IMR-90 (cell line): ENCODE measurements around the gene AKAP1.
A peak's percentile ranks its signal among the peaks of the same experiment; 100 is the strongest.

Experiments used
- CEBPB ChIP-seq: IDR thresholded peaks from 2 replicates; pipeline ENCODE4 v1.6.1; 2012; ENCODE audit warnings: low read depth, low read length, improper control_type of control experiment
- CHD1 ChIP-seq: IDR thresholded peaks from 2 replicates; pipeline ENCODE4 v1.6.1; 2012; ENCODE audit warnings: low read depth, low read length, improper control_type of control experiment
- MAFK ChIP-seq: IDR thresholded peaks from 2 replicates; pipeline ENCODE4 v1.6.1; 2012; ENCODE audit warnings: low read depth, low read length, improper control_type of control experiment
- MAZ ChIP-seq: IDR thresholded peaks from 2 replicates; pipeline ENCODE4 v1.6.1; 2012; ENCODE audit warnings: low read depth, mild to moderate bottlenecking, low read length, improper control_type of control experiment, moderate library complexity, borderline replicate concordance
- MXI1 ChIP-seq: IDR thresholded peaks from 2 replicates; pipeline ENCODE4 v1.6.1; 2012; ENCODE audit warnings: low read depth, mild to moderate bottlenecking, low read length, moderate library complexity, borderline replicate concordance
- NFE2L2 ChIP-seq: fragments of 150-350 bp; IDR thresholded peaks from 2 replicates; pipeline ENCODE4 v1.6.1; 2016; ENCODE audit warnings: low read depth, mild to moderate bottlenecking, low read length
- POLR2A ChIP-seq: IDR thresholded peaks from 2 replicates; pipeline ENCODE4 v1.6.1; 2012; ENCODE audit warnings: mild to moderate bottlenecking, low read depth, low read length
- RAD21 ChIP-seq: IDR thresholded peaks from 2 replicates; pipeline ENCODE4 v1.6.1; 2012; ENCODE audit warnings: low read length, improper control_type of control experiment
- RCOR1 ChIP-seq: IDR thresholded peaks from 2 replicates; pipeline ENCODE4 v1.6.1; 2012; ENCODE audit warnings: mild to moderate bottlenecking, low read length, improper control_type of control experiment; ENCODE audit not compliant: insufficient replicate concordance
- RFX5 ChIP-seq: IDR thresholded peaks from 2 replicates; pipeline ENCODE4 v1.8.0; 2012; ENCODE audit warnings: low read depth, mild to moderate bottlenecking, low read length, moderate library complexity
- SMC3 ChIP-seq: fragments of 150-350 bp; IDR thresholded peaks from 2 replicates; pipeline ENCODE4 v1.6.1; 2016; ENCODE audit warnings: low read depth, mild to moderate bottlenecking, antibody characterized with exemption, low read length, moderate library complexity
- TF ChIP-seq, protein P1 (sequence below): conservative IDR thresholded peaks from 2 replicates; pipeline ENCODE4 v1.5.1; 2012; ENCODE audit warnings: mild to moderate bottlenecking, low read depth, low read length, improper control_type of control experiment
- TF ChIP-seq, protein P2 (sequence below): fragments of 150-350 bp; IDR thresholded peaks from 2 replicates; pipeline ENCODE4 v1.6.1; 2017; ENCODE audit warnings: mild to moderate bottlenecking, antibody characterized with exemption, low read length, low read depth

DNA sequence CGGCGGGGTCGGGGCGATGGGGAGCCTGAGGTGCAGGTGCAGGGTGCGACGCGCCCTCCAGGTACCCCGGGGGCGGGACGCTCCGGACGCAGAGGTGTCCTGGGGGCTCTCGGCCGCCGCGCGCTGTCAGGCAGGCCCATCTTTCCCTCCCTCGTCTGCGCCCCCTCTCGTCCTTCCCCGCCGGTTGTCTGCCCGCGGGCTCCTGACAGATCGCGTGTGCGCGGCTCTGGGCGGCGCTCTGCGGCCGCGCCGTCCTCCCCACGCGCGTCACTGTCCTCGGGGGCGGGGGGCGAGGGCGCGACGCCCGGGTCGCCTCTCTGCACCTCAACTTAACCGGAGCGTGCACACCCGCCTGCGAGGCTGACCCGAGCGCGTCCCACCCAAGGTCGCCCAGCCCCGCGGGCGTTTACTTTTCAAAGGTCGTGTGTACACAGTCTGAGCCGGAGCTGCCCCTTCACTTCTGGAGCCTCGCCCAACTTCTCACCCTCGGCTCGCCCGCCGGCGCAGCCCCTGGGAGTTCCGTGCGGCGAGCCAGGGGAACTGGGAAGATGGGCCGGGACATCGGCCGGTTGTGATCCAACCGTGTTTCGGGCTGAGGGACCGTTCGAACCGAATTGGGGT lies 512 bp downstream of the AKAP1 start:
- TF ChIP-seq POLR2A (no peak), CEBPB (no peak), RAD21 (no peak), RCOR1 (no peak), MAZ (peak; percentile 25; the same call in 1 of the 2 replicates), RFX5 (no peak), SMC3 (no peak), MXI1 (no peak; the same call in 1 of the 2 replicates), MAFK (no peak), NFE2L2 (no peak), CHD1 (no peak)
- TF ChIP-seq, protein P1, sequence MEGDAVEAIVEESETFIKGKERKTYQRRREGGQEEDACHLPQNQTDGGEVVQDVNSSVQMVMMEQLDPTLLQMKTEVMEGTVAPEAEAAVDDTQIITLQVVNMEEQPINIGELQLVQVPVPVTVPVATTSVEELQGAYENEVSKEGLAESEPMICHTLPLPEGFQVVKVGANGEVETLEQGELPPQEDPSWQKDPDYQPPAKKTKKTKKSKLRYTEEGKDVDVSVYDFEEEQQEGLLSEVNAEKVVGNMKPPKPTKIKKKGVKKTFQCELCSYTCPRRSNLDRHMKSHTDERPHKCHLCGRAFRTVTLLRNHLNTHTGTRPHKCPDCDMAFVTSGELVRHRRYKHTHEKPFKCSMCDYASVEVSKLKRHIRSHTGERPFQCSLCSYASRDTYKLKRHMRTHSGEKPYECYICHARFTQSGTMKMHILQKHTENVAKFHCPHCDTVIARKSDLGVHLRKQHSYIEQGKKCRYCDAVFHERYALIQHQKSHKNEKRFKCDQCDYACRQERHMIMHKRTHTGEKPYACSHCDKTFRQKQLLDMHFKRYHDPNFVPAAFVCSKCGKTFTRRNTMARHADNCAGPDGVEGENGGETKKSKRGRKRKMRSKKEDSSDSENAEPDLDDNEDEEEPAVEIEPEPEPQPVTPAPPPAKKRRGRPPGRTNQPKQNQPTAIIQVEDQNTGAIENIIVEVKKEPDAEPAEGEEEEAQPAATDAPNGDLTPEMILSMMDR: peak; percentile 32; the same call in 1 of the 2 replicates
- TF ChIP-seq, protein P2, sequence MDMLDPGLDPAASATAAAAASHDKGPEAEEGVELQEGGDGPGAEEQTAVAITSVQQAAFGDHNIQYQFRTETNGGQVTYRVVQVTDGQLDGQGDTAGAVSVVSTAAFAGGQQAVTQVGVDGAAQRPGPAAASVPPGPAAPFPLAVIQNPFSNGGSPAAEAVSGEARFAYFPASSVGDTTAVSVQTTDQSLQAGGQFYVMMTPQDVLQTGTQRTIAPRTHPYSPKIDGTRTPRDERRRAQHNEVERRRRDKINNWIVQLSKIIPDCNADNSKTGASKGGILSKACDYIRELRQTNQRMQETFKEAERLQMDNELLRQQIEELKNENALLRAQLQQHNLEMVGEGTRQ: no peak
